GM19035 (cell line): ENCODE data around the gene UBR3.
"Not testable (repeated sequence)": the region's sequence is repeated elsewhere in the genome, so short reads cannot be mapped to it uniquely, and the experiment has no call there.

Experiments used
- ATAC-seq: cut with Tn5 transposase; IDR thresholded peaks from one replicate; pipeline ENCODE4 v1.9.1; 2021; ENCODE audit not compliant: unreplicated experiment

Gene UBR3

GRCh38 chr2:169823996-169824372 is 3.3 kb upstream of the UBR3 start:
- no peak for ATAC-seq

GRCh38 chr2:169824373-169825333 is 2.6 kb upstream of the UBR3 start, which contains the start of gene METTL5:
Gene METTL5 (minus strand): TSS chr2:169824905. CDS start chr2:169824597, 308 bp downstream.
- peak; percentile 61 for ATAC-seq

- ATAC-seq: no peak
Observed at GRCh38 chr2:169828141-169828811, 1.0 kb downstream of the UBR3 start.

GRCh38 chr2:169834401-169834800 is 7.1 kb downstream of the UBR3 start:
- ATAC-seq: no peak

- ATAC-seq: no peak
Observed at GRCh38 chr2:169838743-169839489, 11.7 kb downstream of the UBR3 start.

GRCh38 chr2:169839954-169840746 is 12.9 kb downstream of the UBR3 start:
- ATAC-seq: no peak

GRCh38 chr2:169840747-169841142 is 13.5 kb downstream of the UBR3 start:
- no peak for ATAC-seq

GRCh38 chr2:169841625-169842024 is 14.4 kb downstream of the UBR3 start:
- ATAC-seq: not testable (repeated sequence)

GRCh38 chr2:169845016-169845415 is 17.8 kb downstream of the UBR3 start:
- ATAC-seq: no peak

- ATAC-seq: not testable (repeated sequence)
Observed at GRCh38 chr2:169848959-169849693, 21.9 kb downstream of the UBR3 start.

- no peak for ATAC-seq
Observed at GRCh38 chr2:169849710-169850109, 22.5 kb downstream of the UBR3 start.

- no peak for ATAC-seq
Observed at GRCh38 chr2:169853041-169853668, 25.9 kb downstream of the UBR3 start.

GRCh38 chr2:169855281-169856258 is 28.3 kb downstream of the UBR3 start:
- not testable (repeated sequence) for ATAC-seq

GRCh38 chr2:169859423-169859822 is 32.2 kb downstream of the UBR3 start:
- no peak for ATAC-seq

GRCh38 chr2:169860149-169860548 is 32.9 kb downstream of the UBR3 start:
- ATAC-seq: no peak

- no peak for ATAC-seq
Observed at GRCh38 chr2:169862816-169863215, 35.6 kb downstream of the UBR3 start.

- no peak for ATAC-seq
Observed at GRCh38 chr2:169865492-169865891, 38.2 kb downstream of the UBR3 start.

- ATAC-seq: not testable (repeated sequence)
Observed at GRCh38 chr2:169866230-169866629, 39.0 kb downstream of the UBR3 start.
